Mucosa of descending colon (tissue), 3 donors: ENCODE data around the gene C19orf33. TPM values are rescaled to one million over a fixed set of nuclear protein-coding genes. Genes with fewer than 3 reads are reported as not detected.
A peak's percentile ranks its signal among the peaks of the same experiment; 100 is the strongest.

Source experiments
- ATAC-seq: fragments of 200-7000 bp; cut with Tn5 transposase; one replicate; pipeline ENCODE4 v1.9.1; 2020; ENCODE audit warnings: mild to moderate bottlenecking, moderate library complexity
- DNase-seq, 3 donors: peaks; one replicate each; pipeline ENCODE4 v3.0.0-alpha.2; 2020
- H3K36me3 ChIP-seq: fragments of 200-600 bp; one replicate; pipeline ENCODE4 v1.8.0; 2021; ENCODE audit warnings: low read depth, mild to moderate bottlenecking
- H3K4me1 ChIP-seq: fragments of 200-600 bp; one replicate; pipeline ENCODE4 v1.8.0; 2021; ENCODE audit warnings: low read depth, mild to moderate bottlenecking
- H3K4me3 ChIP-seq: fragments of 200-600 bp; one replicate; pipeline ENCODE4 v1.8.0; 2021; ENCODE audit warnings: mild to moderate bottlenecking
- H3K9me3 ChIP-seq: fragments of 200-600 bp; one replicate; pipeline ENCODE4 v1.8.0; 2021; ENCODE audit warnings: mild to moderate bottlenecking
- CTCF ChIP-seq: fragments of 200-600 bp; IDR thresholded peaks from one replicate; pipeline ENCODE4 v1.8.0; 2022; ENCODE audit warnings: antibody characterized with exemption, mild to moderate bottlenecking
- intact Hi-C, 2 donors: fragments of 100-400 bp; cut with DNase I in 1 of 2; cut with micrococcal nuclease in 1 of 2; formaldehyde crosslinking; loops; one replicate each; pipeline versions ENCODE4 v1.11.0 to v1.11.1; 2022; cut with DNase I, micrococcal nuclease
- total RNA-seq, 3 donors: library from RNA; stranded (reverse); fragmentation: NEBNext Ultra II Directional in 2 of 3; extraction: Animal tissue kit (Norgen Biotek cat#: 25700) in 2 of 3; gene quantifications; one replicate each; pipeline versions ENCODE4 v1.2.1 to v1.2.4, GENCODE V29; 2021 to 2023
- donor health status: DM: no; HTN: no; CAD: no; lungs with moderate emphysema.
- donor health status: DM: no; HTN: no; CAD: no.
- donor health status: DM: no; HTN: yes; CAD: no.

The C19orf33 gene
- total RNA-seq, 3 donors from 2014 or later: 82.5 to 310 (median 235) TPM

GRCh38 chr19:38264486-38265212 is 39.4 kb upstream of the C19orf33 start, which contains the start of gene SPINT2:
Gene SPINT2, plus strand, starts transcription at chr19:38264573. Its CDS starts 320 bp downstream, at chr19:38264893.
- H3K4me3 ChIP-seq: peak within 1 kb of the TSS; percentile 63
- ATAC-seq (peak; percentile 16), DNase-seq (peak in 1 of 3 donors; percentile 95)
- TF ChIP-seq CTCF: no peak
- intact Hi-C loops: no loop called here
- no peaks in the 10 kb centered on the region for H3K36me3 ChIP-seq
- H3K4me1 ChIP-seq: peaks cover 32% of the 10 kb centered on the region
- H3K9me3 ChIP-seq: no peaks in the 10 kb centered on the region

GRCh38 chr19:38265213-38265861 is 38.7 kb upstream of the C19orf33 start:
- Histone ChIP-seq H3K4me1 (peaks cover 32% of the 10 kb centered on the region), H3K36me3 (no peaks in the 10 kb centered on the region), H3K4me3 (peak overlapping the region; percentile 63), H3K9me3 (no peaks in the 10 kb centered on the region)
- ATAC-seq (peak; percentile 32), DNase-seq (peak; percentile 65 to 71 (median 68))
- no peak for TF ChIP-seq CTCF
- intact Hi-C loops: no loop called here

GRCh38 chr19:38265921-38266429 is 38.1 kb upstream of the C19orf33 start:
- no peak for ATAC-seq
- TF ChIP-seq CTCF: no peak
- no peak overlapping the region for H3K4me3 ChIP-seq
- intact Hi-C loops: no loop called here
- H3K36me3 ChIP-seq: no peaks in the 10 kb centered on the region
- peak in 1 of 3 donors; percentile 65 for DNase-seq
- no peaks in the 10 kb centered on the region for H3K9me3 ChIP-seq
- peaks cover 39% of the 10 kb centered on the region for H3K4me1 ChIP-seq

- intact Hi-C loops: no loop called here
- peak in 2 of 3 donors; percentile 57 to 66 for DNase-seq
- no peak for TF ChIP-seq CTCF
- ATAC-seq: peak; percentile 18
- Histone ChIP-seq H3K9me3 (no peaks in the 10 kb centered on the region), H3K4me1 (peaks cover 49% of the 10 kb centered on the region), H3K4me3 (no peak overlapping the region), H3K36me3 (no peaks in the 10 kb centered on the region)
Observed at GRCh38 chr19:38266981-38267597, 37.0 kb upstream of the C19orf33 start.

- TF ChIP-seq CTCF: no peak
- intact Hi-C loops: no loop called here
- DNase-seq (peak in 2 of 3 donors; percentile 61 to 62), ATAC-seq (peak; percentile 3)
- Histone ChIP-seq H3K9me3 (no peaks in the 10 kb centered on the region), H3K4me1 (peaks cover 56% of the 10 kb centered on the region), H3K4me3 (no peak overlapping the region), H3K36me3 (no peaks in the 10 kb centered on the region)
Observed at GRCh38 chr19:38267761-38268483, 36.1 kb upstream of the C19orf33 start.
